Gastroesophageal sphincter (tissue), 4 donors: ENCODE data around the gene EPM2AIP1. TPM values are rescaled to one million over a fixed set of nuclear protein-coding genes. Genes with fewer than 3 reads are reported as not detected.

Experiments used
- ATAC-seq: fragments of 150-250 bp; one replicate; pipeline ENCODE4 v1.9.1; 2016; ENCODE audit warnings: mild to moderate bottlenecking, moderate library complexity
- H3K27ac ChIP-seq, 4 donors: fragments of 200-600 bp; sonication (generic) in 3 of 4; 1 replicate in 3 of 4; 2 replicates in 1 of 4; pipeline ENCODE4 v1.5.1; 2016 to 2019
- H3K27me3 ChIP-seq: fragments of 200-600 bp; sonication (generic); one replicate; pipeline ENCODE4 v1.5.1; 2019
- H3K36me3 ChIP-seq, 2 donors: fragments of 200-600 bp; sonication (generic); one replicate each; pipeline ENCODE4 v1.5.1; 2019; ENCODE audit warnings: control low read depth in 1 of 2
- H3K4me1 ChIP-seq, 3 donors: fragments of 200-600 bp; sonication (generic); 1 replicate in 2 of 3; 2 replicates in 1 of 3; pipeline ENCODE4 v1.5.1; 2016 to 2019; ENCODE audit warnings: control low read depth in 2 of 3
- H3K4me3 ChIP-seq, 2 donors: fragments of 200-600 bp; sonication (generic); one replicate each; pipeline ENCODE4 v1.5.1; 2019; ENCODE audit warnings: mild to moderate bottlenecking in 1 of 2, moderate library complexity in 1 of 2
- H3K9me3 ChIP-seq, 3 donors: fragments of 200-600 bp; sonication (generic); one replicate each; pipeline ENCODE4 v1.5.1; 2017 to 2019; ENCODE audit warnings: control low read depth in 2 of 3
- EP300 ChIP-seq: sonication (generic); formaldehyde crosslinking; IDR thresholded peaks from one replicate; pipeline ENCODE4 v1.6.1; 2017; ENCODE audit warnings: antibody characterized with exemption, mild to moderate bottlenecking
- POLR2A ChIP-seq, 2 donors: fragments of 450-650 bp; IDR thresholded peaks; one replicate each; pipeline ENCODE4 v1.6.1; 2017; ENCODE audit warnings: antibody characterized with exemption in 2 of 2, mild to moderate bottlenecking in 2 of 2, moderate library complexity in 1 of 2
- POLR2AphosphoS5 ChIP-seq: sonication (generic); formaldehyde crosslinking; IDR thresholded peaks from one replicate; pipeline ENCODE4 v1.6.1; 2017; ENCODE audit warnings: antibody characterized with exemption
- WGBS, 2 donors: methylation state at CpG; one replicate each; pipeline ENCODE4 v1.1.5; 2018; ENCODE audit warnings: low coverage in 1 of 2; 5-methylcytosine and 5-hydroxymethylcytosine counted together
- total RNA-seq, 4 donors: library from RNA; depleted of rRNA; stranded (reverse); fragments of >200 nt; gene quantifications; one replicate each; pipeline ENCODE4 v1.1.0, GENCODE V29; 2016
- TF ChIP-seq, protein P1 (sequence below), 4 experiments: fragments of 200-600 bp in 2 of 4; fragments of 450-650 bp in 2 of 4; sonication (generic) in 1 of 4; IDR thresholded peaks; one replicate each; pipeline ENCODE4 v1.5.1; 2017 to 2019; ENCODE audit warnings: antibody characterized with exemption in 4 of 4, mild to moderate bottlenecking in 2 of 4, moderate library complexity in 2 of 4

Gene EPM2AIP1
- total RNA-seq, 4 donors from 2014 or later = 7.6 to 20.2 (median 13.5) TPM

DNA sequence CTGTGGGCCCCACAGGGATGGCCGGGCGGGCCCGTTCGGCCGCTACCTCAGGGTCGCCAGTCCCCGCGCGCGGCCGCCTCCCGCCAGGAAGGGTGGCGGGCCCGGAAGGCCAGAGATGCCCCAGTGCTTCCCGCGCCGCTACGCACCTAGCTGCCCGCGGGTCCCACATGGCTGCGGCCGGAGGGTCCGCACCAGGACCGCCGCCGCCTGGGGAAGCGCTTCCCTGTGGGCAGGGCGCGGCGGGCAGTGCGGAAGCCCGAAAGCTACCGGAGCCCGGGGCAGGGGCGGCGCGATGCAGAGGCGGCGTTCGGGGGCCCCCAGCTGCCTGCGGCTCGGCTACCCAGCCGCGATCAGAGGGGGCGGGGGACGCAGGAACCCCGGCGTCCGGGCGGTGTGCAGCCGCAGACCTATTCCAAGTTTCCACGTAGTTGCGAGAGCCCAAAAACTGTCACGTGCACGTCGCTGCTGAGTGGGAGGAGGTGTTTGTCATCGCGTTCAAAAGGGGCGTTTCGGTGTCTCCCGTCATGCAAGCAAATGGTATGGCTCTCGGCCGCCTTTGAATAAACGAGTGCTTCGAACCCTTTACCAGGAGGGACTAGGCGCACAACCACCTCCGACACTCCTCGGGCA lies 48.2 kb downstream of the EPM2AIP1 start, which contains the start of gene TRANK1:
TRANK1 (minus strand) TSS at position 414 of the 630 bp plus-strand sequence; CDS start at position 169, 245 bp downstream.
- no CpG with 5 or more reads among the region's 68 CpGs for WGBS, 2 donors
- H3K36me3 ChIP-seq = no peaks in the 10 kb centered on the region
- ATAC-seq = peak; percentile 72
- H3K4me1 ChIP-seq = peaks cover 0 to 44% (median 3%) of the 10 kb centered on the region in 3 donors
- H3K27ac ChIP-seq = peak within 1 kb of the TSS; percentile 0 to 80 (median 73)
- H3K27me3 ChIP-seq = no peaks in the 10 kb centered on the region
- TF ChIP-seq EP300 (no peak), POLR2A (IDR thresholded peaks at IDR 0.05) (peak in 1 of 2 donors; percentile 57), POLR2AphosphoS5 (peak; percentile 28)
- H3K9me3 ChIP-seq = peaks cover 0 to 20% (median 3%) of the 10 kb centered on the region in 3 donors
- peak within 1 kb of the TSS; percentile 81 to 87 for H3K4me3 ChIP-seq

DNA sequence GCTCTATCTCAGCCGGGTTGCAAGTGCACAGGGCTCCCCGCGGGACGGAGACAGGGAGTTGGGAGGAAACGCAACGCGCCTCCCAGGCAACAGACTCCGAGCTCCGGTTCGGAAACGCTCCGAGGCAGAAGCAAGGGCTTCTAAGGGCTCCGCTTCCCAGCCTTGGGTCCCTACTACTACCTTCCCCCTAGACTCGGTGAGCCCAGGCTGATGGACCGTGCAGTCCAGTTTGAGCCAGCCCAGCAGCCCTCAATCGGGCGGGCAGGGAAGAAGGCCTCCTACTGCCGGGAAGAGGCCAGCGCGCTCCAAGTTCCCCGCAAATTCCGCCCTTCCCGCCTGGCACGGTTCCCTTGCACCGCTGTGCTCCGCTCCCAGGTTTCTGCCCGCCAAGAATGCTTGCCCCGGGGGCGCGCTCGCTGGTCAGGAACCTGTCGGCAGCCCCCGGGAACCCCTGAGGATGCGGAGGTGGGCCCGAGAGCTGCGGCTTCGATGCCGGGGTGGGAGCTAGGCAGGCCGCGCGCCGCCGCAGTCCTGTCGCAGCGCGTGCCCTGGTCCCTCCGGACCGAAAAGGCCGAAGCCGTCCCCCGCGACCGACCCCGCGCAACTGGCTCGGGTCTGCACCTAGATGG lies 48.8 kb downstream of the EPM2AIP1 start:
- peak overlapping the region; percentile 81 to 87 for H3K4me3 ChIP-seq

DNA sequence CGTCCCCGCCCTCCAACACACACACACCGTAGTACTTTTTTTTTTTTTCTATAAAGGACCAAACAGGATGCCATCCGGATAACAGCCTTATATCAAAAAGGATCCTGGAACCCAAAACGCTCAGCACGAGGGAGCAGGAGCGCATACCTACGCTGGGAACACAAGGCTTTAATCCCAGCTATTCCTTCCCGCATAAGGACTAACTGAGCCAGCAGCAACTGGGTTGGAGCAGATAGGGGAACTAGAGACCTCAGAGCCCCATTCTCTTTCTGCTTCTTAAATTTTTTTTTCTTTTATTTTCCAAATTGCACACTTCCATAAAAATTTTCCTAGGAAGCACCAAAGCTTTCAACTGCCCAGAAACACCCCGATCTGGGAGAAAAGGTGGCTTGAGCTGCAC lies 49.3 kb downstream of the EPM2AIP1 start:
- Histone ChIP-seq H3K27ac (peak overlapping the region in 2 of 4 donors; percentile 74 to 80), H3K9me3 (peaks cover 0 to 18% (median 3%) of the 10 kb centered on the region in 3 donors), H3K36me3 (no peaks in the 10 kb centered on the region), H3K4me3 (peak overlapping the region; percentile 81 to 87), H3K27me3 (no peaks in the 10 kb centered on the region), H3K4me1 (peaks cover 0 to 44% (median 3%) of the 10 kb centered on the region in 3 donors)
- WGBS, 2 donors = 23 to 25% methylated on average over 3 to 7 of the region's 10 CpGs
- no peak for TF ChIP-seq POLR2A (IDR thresholded peaks at IDR 0.05)
- TF ChIP-seq EP300 = no peak
- TF ChIP-seq POLR2AphosphoS5 = no peak
- TF ChIP-seq, protein P1, sequence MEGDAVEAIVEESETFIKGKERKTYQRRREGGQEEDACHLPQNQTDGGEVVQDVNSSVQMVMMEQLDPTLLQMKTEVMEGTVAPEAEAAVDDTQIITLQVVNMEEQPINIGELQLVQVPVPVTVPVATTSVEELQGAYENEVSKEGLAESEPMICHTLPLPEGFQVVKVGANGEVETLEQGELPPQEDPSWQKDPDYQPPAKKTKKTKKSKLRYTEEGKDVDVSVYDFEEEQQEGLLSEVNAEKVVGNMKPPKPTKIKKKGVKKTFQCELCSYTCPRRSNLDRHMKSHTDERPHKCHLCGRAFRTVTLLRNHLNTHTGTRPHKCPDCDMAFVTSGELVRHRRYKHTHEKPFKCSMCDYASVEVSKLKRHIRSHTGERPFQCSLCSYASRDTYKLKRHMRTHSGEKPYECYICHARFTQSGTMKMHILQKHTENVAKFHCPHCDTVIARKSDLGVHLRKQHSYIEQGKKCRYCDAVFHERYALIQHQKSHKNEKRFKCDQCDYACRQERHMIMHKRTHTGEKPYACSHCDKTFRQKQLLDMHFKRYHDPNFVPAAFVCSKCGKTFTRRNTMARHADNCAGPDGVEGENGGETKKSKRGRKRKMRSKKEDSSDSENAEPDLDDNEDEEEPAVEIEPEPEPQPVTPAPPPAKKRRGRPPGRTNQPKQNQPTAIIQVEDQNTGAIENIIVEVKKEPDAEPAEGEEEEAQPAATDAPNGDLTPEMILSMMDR (IDR thresholded peaks at IDR 0.05) = no peak
- peak; percentile 5 for ATAC-seq

More for the DNA sequence above, 48.8 kb downstream of the EPM2AIP1 start:
- H3K9me3 ChIP-seq = peaks cover 0 to 20% (median 3%) of the 10 kb centered on the region in 3 donors
- peak overlapping the region; percentile 0 to 80 (median 73) for H3K27ac ChIP-seq
- TF ChIP-seq POLR2A (IDR thresholded peaks at IDR 0.05) = no peak
- TF ChIP-seq POLR2AphosphoS5 = peak; percentile 73
- H3K4me1 ChIP-seq = peaks cover 0 to 44% (median 3%) of the 10 kb centered on the region in 3 donors
- H3K36me3 ChIP-seq = no peaks in the 10 kb centered on the region
- peak; percentile 75 for ATAC-seq
- no peaks in the 10 kb centered on the region for H3K27me3 ChIP-seq
- WGBS, 2 donors = 0% methylated on average over 5 of the region's 56 CpGs; no CpG with 5 or more reads in 1 of the 2 donors

DNA sequence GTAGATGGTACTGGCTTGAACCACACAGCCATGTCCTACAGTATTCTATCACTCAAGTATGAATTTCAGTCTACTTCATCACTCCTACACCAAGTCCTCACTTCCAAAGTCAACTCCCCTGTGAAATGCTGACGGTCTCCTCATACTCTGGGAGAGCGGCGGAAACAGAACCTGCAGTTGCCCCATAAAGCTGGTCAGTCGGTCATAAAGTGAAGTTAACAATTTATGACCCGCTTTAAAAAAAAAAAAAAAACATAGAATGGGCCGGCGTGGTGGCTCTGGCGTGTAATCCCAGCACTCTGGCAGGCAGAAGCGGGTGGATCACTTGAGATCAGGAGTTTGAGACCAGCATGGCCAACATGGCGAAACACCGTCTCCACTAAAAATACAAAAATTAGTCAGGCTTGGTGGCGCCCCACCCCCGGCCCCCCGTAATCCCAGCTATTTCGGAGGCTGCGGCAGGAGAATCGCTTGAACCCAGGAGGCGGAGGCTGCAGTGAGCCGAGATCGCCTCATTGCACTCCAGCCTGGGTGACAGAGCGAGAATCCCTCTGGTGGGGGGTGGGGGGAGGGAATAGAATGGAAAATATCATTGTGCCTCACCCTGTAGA lies 50.2 kb downstream of the EPM2AIP1 start:
- peaks cover 0 to 44% (median 3%) of the 10 kb centered on the region in 3 donors for H3K4me1 ChIP-seq
- TF ChIP-seq POLR2A (IDR thresholded peaks at IDR 0.05) (no peak), POLR2AphosphoS5 (no peak), EP300 (no peak)
- TF ChIP-seq, protein P1 (IDR thresholded peaks at IDR 0.05) = no peak
- ATAC-seq = no peak

DNA sequence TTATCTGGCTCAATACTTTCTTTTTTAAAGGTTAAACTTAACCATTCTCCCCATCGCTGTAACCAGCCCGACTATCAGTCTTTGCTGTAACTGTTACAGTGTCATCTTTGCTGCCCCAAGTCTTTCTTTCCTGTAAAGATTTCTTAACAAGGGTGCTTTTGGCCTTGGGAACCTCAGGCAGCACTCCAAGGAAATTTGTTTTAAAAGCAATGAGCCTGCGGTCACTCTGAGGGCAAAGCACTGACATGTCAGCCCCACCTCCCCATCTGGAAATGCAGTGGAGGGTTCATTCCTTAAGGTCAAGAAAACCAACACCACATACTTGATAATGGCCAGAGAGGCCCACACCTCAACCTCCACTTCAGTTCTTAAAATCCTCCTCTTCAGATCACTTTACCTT lies 51.3 kb downstream of the EPM2AIP1 start:
- Histone ChIP-seq H3K9me3 (no peaks in the 10 kb centered on the region), H3K27ac (no peak overlapping the region), H3K36me3 (no peaks in the 10 kb centered on the region), H3K27me3 (no peaks in the 10 kb centered on the region), H3K4me3 (no peak overlapping the region), H3K4me1 (peaks cover 0 to 44% (median 3%) of the 10 kb centered on the region in 3 donors)
- TF ChIP-seq POLR2A (IDR thresholded peaks at IDR 0.05) (no peak), POLR2AphosphoS5 (no peak), EP300 (no peak)
- TF ChIP-seq, protein P1 (IDR thresholded peaks at IDR 0.05) = no peak
- WGBS, 2 donors = 27 to 79% methylated on average over 2 to 3 of the region's 3 CpGs
- ATAC-seq = no peak

More for the DNA sequence above, 50.2 kb downstream of the EPM2AIP1 start:
- H3K27me3 ChIP-seq = no peaks in the 10 kb centered on the region
- H3K36me3 ChIP-seq = no peaks in the 10 kb centered on the region
- WGBS, 2 donors = 92 to 94% methylated on average over 9 to 11 of the region's 21 CpGs
- H3K4me3 ChIP-seq = no peak overlapping the region
- H3K9me3 ChIP-seq = peaks cover 0 to 9% (median 0%) of the 10 kb centered on the region in 3 donors
- no peak overlapping the region for H3K27ac ChIP-seq
